NAMALWA (cell line): Measurements from ENCODE around the gene CLDN3.
A peak's percentile ranks its signal among the peaks of the same experiment; 100 is the strongest.
"Not testable (repeated sequence)": the region's sequence is repeated elsewhere in the genome, so short reads cannot be mapped to it uniquely, and the experiment has no call there.

ENCODE experiments used
- DNase-seq: peaks from one replicate; pipeline ENCODE4 v3.0.0-alpha.2; 2015; ENCODE audit warnings: low spot score

CLDN3 gene

DNA sequence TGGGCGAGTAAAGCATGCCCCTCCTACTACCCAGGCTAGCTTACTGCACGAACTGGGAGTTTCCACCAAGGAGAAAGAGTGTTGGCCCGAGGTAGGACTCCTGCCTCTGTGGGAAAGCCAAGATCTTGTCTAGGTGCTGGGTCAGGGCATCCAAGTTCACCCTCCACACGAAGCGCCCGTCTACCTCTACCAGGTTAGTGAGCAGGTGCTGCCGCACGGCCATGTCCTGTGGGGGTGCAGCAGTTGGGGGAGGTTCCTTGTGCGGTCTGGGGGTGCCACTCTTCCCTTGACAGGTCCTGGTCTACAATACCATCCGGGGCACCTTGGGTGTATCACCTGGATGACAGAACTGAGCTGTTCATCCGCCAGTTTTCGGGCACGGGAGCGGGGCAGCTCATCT lies 33.2 kb downstream of the CLDN3 start:
- no peak for DNase-seq

- DNase-seq, result peak; percentile 22
Observed at GRCh38 chr7:73735528-73735905, 34.6 kb downstream of the CLDN3 start.

- peak; percentile 97 for DNase-seq
Observed at GRCh38 chr7:73734619-73735527, 35.2 kb downstream of the CLDN3 start.

DNA sequence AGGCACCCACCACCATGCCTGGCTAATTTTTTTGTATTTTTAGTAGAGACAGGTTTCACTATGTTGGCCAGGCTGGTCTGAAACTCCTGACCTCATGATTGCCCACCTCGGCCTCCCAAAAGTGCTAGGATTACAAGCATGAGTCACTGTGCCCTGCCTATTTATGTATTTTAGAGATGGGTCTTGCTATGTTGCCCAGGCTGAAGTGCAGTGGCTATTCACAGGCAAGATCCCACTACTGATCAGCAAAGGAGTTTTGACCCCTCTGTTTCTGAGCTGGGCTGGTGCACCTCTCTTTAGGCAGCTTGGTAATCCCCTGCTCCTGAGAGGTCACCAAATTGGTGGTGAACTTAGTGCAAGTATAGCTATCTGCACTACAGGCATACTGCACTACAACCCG lies 37.7 kb downstream of the CLDN3 start:
- DNase-seq, result no peak

DNA sequence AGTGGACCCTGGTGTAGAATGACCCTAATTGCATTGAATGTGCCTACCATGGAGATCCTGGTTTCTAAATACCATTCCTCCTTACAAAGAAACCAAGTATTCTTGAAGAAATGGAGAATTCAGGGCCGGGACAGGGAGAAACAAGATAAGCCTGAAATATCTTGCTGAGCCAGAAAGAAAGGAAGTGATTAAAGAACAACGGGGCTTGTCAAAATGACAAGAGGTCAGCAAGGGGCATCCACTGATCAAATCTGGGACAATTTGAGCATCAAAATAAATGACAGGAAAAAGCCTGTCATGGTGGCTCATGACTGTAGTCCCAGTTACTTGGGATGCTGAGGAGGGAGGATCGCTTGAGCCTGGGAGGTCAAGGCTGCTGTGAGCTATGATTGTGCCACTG lies 39.6 kb downstream of the CLDN3 start:
- DNase-seq, result peak; percentile 16

DNA sequence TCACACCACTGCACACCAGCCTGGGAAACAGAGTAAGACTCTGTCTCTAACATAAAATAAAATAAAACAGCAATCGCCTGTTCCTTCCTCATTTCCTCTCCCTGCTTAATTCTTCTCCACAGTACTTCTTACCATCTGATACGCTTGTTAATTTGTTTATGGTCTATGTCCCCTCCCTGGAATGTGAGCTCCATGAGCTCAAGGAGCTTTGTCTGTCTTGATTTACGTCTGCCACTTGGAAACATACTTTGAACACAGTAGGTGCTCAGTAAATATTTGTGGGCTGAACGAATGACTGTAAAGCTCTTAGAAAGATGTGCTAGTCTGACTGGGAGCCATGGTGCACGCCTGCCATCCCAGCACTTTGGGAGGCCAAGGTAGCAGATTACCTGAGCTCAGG lies 41.5 kb downstream of the CLDN3 start:
- DNase-seq, result no peak

- DNase-seq, result peak; percentile 15
Observed at GRCh38 chr7:73727952-73728351, 42.1 kb downstream of the CLDN3 start.

DNA sequence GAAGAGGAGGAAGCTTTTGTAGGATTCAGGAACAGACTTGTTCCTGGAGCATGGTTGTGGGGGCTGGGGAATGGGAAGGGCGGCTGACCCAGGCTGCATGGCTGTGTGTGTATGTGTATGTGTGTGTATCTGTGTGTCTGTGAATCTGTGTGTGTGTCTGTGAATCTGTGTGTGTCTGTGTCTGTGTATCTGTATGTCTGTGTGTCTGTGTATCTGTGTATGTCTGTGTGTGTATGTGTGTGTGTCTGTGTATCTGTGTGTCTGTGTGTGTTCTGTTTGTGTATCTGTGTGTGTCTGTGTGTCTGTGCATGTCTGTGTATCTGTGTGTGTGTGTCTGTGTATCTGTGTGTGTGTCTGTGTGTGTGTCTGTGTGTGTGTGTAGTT lies 44.0 kb downstream of the CLDN3 start:
- DNase-seq, result no peak

- DNase-seq, result no peak
Observed at GRCh38 chr7:73723813-73724212, 46.3 kb downstream of the CLDN3 start.

DNA sequence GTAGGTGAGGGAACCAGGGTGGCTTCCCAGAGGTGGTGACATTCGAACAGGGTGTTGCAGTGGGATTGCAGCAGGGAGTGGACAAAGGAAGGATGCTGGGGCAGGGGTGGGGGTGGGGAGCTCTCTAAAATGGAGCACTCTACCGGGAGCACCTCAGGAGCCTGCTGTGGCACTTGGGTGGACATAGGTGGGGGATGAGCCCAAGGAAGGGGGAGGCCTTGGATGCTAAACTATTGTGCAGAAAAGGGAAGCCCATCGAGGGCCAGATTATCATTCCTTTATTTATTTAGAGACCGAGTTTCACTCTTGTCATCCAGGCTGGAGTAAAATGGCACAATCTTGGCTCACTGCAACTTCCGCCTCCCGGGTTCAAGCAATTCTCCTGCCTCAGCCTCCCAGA lies 47.3 kb downstream of the CLDN3 start:
- no peak for DNase-seq

- not testable (repeated sequence) for DNase-seq
Observed at GRCh38 chr7:73722182-73722581, 47.9 kb downstream of the CLDN3 start.

DNA sequence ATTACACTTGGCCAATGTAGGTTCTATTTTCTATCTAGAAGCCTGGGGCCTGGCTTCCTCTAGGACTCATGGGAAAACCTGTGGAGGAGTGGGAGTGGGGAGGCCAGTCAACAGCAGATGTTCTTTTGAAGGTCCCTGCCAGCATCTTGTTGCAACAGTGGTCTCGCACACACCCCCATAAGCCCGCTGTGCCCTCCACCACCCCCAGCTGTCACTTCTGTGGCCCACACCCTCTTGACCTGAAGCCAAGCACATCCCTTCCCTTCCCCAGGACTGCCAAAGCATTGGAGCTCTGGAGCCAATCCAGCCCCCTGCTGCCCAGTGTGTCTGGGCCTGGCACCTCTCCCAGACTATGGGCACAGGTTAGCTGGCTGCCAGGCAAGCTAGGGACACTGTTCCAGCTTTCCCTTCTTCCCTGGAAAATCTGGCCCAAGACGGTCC lies 48.7 kb downstream of the CLDN3 start:
- DNase-seq, result no peak

DNA sequence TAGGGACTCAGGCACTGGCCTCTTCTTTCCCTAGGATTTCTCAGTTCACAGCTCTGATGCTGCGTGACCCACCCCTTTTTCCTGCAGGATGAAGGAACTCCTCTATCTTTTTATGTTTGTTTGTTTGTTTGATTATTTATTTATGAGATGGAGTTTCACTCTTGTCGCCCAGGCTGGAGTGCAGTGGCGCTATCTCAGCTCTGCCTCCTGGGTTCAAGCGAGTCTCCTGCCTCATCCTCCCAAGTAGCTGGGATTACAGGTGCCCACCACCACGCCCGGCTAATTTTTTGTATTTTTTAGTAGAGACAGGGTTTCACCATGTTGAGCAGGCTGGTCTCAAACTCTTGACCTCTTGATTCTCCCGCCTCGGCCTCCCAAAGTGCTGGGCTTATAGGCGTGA lies 49.6 kb downstream of the CLDN3 start:
- DNase-seq, result not testable (repeated sequence)

- no peak for DNase-seq
Observed at GRCh38 chr7:73719806-73720169, 50.3 kb downstream of the CLDN3 start.
